Ectodermal cell (in vitro differentiated cells): Measurements from ENCODE around the gene PPP1R17.

Experiments
- H3K27ac ChIP-seq: 2 replicates; pipeline ENCODE4 v1.7.0; 2013; ENCODE audit warnings: mild to moderate bottlenecking, low read depth, low read length; ENCODE audit not compliant: insufficient read depth, poor library complexity, severe bottlenecking
- H3K27me3 ChIP-seq: 2 replicates; pipeline ENCODE4 v1.7.0; 2013; ENCODE audit warnings: mild to moderate bottlenecking, low read length; ENCODE audit not compliant: insufficient read depth, control insufficient read depth, poor library complexity, severe bottlenecking
- H3K36me3 ChIP-seq: one replicate; pipeline ENCODE4 v1.7.0; 2013; ENCODE audit warnings: low read length; ENCODE audit not compliant: control insufficient read depth, insufficient read depth
- H3K4me1 ChIP-seq: one replicate; pipeline ENCODE4 v1.7.0; 2013; ENCODE audit warnings: low read length; ENCODE audit not compliant: control insufficient read depth, insufficient read depth
- H3K4me3 ChIP-seq: 2 replicates; pipeline ENCODE4 v1.7.0; 2013; ENCODE audit warnings: low read depth, low read length, control low read depth; ENCODE audit not compliant: insufficient read depth
- H3K9me3 ChIP-seq: 2 replicates; pipeline ENCODE4 v1.7.0; 2013; ENCODE audit warnings: mild to moderate bottlenecking, low read length, moderate library complexity; ENCODE audit not compliant: control insufficient read depth
- WGBS, 2 experiments: methylation state at CpG; one replicate each; pipeline ENCODE4 v1.1.7; 2013; ENCODE audit warnings: missing lambda C conversion rate in 2 of 2; 5-methylcytosine and 5-hydroxymethylcytosine counted together

PPP1R17 gene

GRCh38 chr7:31664890-31665289 lies 22.1 kb upstream of the PPP1R17 start:
- Histone ChIP-seq H3K4me3 (no peak overlapping the region), H3K27me3 (no peaks in the 10 kb centered on the region), H3K27ac (no peak overlapping the region), H3K9me3 (no peaks in the 10 kb centered on the region), H3K4me1 (no peaks in the 10 kb centered on the region), H3K36me3 (no peaks in the 10 kb centered on the region)

- Histone ChIP-seq H3K27ac (no peak overlapping the region), H3K27me3 (no peaks in the 10 kb centered on the region), H3K9me3 (no peaks in the 10 kb centered on the region), H3K36me3 (no peaks in the 10 kb centered on the region), H3K4me1 (no peaks in the 10 kb centered on the region), H3K4me3 (no peak overlapping the region)
- WGBS, 2 experiments: 100% methylated on average over 1 of the region's 1 CpG
Measured at GRCh38 chr7:31665546-31665945, 21.5 kb upstream of the PPP1R17 start.

- H3K27me3 ChIP-seq: no peaks in the 10 kb centered on the region
- H3K4me1 ChIP-seq: no peaks in the 10 kb centered on the region
- no peaks in the 10 kb centered on the region for H3K9me3 ChIP-seq
- no peaks in the 10 kb centered on the region for H3K36me3 ChIP-seq
- H3K4me3 ChIP-seq: no peak overlapping the region
- H3K27ac ChIP-seq: no peak overlapping the region
Measured at GRCh38 chr7:31669461-31669860, 17.6 kb upstream of the PPP1R17 start.

GRCh38 chr7:31679574-31680305 lies 7.3 kb upstream of the PPP1R17 start:
- 95 to 96% methylated on average over 12 of the region's 12 CpGs for WGBS, 2 experiments
- H3K27me3 ChIP-seq: no peaks in the 10 kb centered on the region
- no peak overlapping the region for H3K27ac ChIP-seq
- no peaks in the 10 kb centered on the region for H3K36me3 ChIP-seq
- no peaks in the 10 kb centered on the region for H3K9me3 ChIP-seq
- H3K4me1 ChIP-seq: no peaks in the 10 kb centered on the region
- H3K4me3 ChIP-seq: no peak overlapping the region

- Histone ChIP-seq H3K27me3 (peaks cover 6% of the 10 kb centered on the region), H3K36me3 (no peaks in the 10 kb centered on the region)
Measured at GRCh38 chr7:31683445-31684225, 3.4 kb upstream of the PPP1R17 start.

GRCh38 chr7:31688372-31688771 lies 1.4 kb downstream of the PPP1R17 start:
- Histone ChIP-seq H3K4me3 (no peak overlapping the region), H3K27ac (no peak overlapping the region), H3K4me1 (peaks cover 22% of the 10 kb centered on the region), H3K36me3 (no peaks in the 10 kb centered on the region), H3K9me3 (no peaks in the 10 kb centered on the region), H3K27me3 (peaks cover 6% of the 10 kb centered on the region)
- WGBS, 2 experiments: 53 to 60% methylated on average over 3 of the region's 3 CpGs

More at GRCh38 chr7:31683445-31684225, 3.4 kb upstream of the PPP1R17 start:
- Histone ChIP-seq H3K27ac (no peak overlapping the region), H3K9me3 (no peaks in the 10 kb centered on the region), H3K4me3 (no peak overlapping the region), H3K4me1 (peaks cover 11% of the 10 kb centered on the region)
- WGBS, 2 experiments: 89 to 90% methylated on average over 5 of the region's 5 CpGs

GRCh38 chr7:31688996-31689395 lies 2.0 kb downstream of the PPP1R17 start:
- H3K4me1 ChIP-seq: peaks cover 22% of the 10 kb centered on the region
- 44 to 47% methylated on average over 2 of the region's 2 CpGs for WGBS, 2 experiments
- no peaks in the 10 kb centered on the region for H3K9me3 ChIP-seq
- no peak overlapping the region for H3K4me3 ChIP-seq
- no peak overlapping the region for H3K27ac ChIP-seq
- H3K36me3 ChIP-seq: no peaks in the 10 kb centered on the region
- peaks cover 6% of the 10 kb centered on the region for H3K27me3 ChIP-seq

GRCh38 chr7:31690935-31691334 lies 3.9 kb downstream of the PPP1R17 start:
- H3K27ac ChIP-seq: no peak overlapping the region
- no peaks in the 10 kb centered on the region for H3K36me3 ChIP-seq
- H3K4me3 ChIP-seq: no peak overlapping the region
- 80 to 92% methylated on average over 2 of the region's 2 CpGs for WGBS, 2 experiments
- peaks cover 22% of the 10 kb centered on the region for H3K4me1 ChIP-seq
- H3K27me3 ChIP-seq: peaks cover 6% of the 10 kb centered on the region
- H3K9me3 ChIP-seq: no peaks in the 10 kb centered on the region

- Histone ChIP-seq H3K27me3 (peaks cover 6% of the 10 kb centered on the region), H3K36me3 (no peaks in the 10 kb centered on the region), H3K27ac (no peak overlapping the region), H3K4me1 (peaks cover 17% of the 10 kb centered on the region), H3K9me3 (no peaks in the 10 kb centered on the region), H3K4me3 (no peak overlapping the region)
- 87 to 90% methylated on average over 5 of the region's 5 CpGs for WGBS, 2 experiments
Measured at GRCh38 chr7:31692451-31692850, 5.4 kb downstream of the PPP1R17 start.

GRCh38 chr7:31692871-31693270 lies 5.9 kb downstream of the PPP1R17 start:
- H3K36me3 ChIP-seq: no peaks in the 10 kb centered on the region
- no peak overlapping the region for H3K27ac ChIP-seq
- WGBS, 2 experiments: 71 to 78% methylated on average over 2 of the region's 2 CpGs
- H3K4me3 ChIP-seq: no peak overlapping the region
- peaks cover 2% of the 10 kb centered on the region for H3K27me3 ChIP-seq
- H3K9me3 ChIP-seq: no peaks in the 10 kb centered on the region
- H3K4me1 ChIP-seq: peaks cover 14% of the 10 kb centered on the region
